NCI-H146 (cell line): Measurements from ENCODE around the gene SNRPA.
A peak's percentile ranks its signal among the peaks of the same experiment; 100 is the strongest.
"Not testable (repeated sequence)": the region's sequence is repeated elsewhere in the genome, so short reads cannot be mapped to it uniquely, and the experiment has no call there.

Experiments
- DNase-seq: peaks from one replicate; lab custom pipeline; 2025; lab: John Stamatoyannopoulos, UW

SNRPA gene

GRCh38 chr19:40745402-40745780, 5.6 kb upstream of the SNRPA start:
- no peak for DNase-seq

- no peak for DNase-seq
These were observed 3.5 kb upstream of the SNRPA start for GRCh38 chr19:40747536-40747935.

GRCh38 chr19:40750058-40750873, 737 bp upstream of the SNRPA start, which contains the start of gene ACTMAP:
ACTMAP (minus strand) TSS chr19:40750477; CDS start chr19:40749803, 674 bp downstream.
- DNase-seq = peak; percentile 100

GRCh38 chr19:40752257-40752781, 1.3 kb downstream of the SNRPA start:
- DNase-seq = no peak

- no peak for DNase-seq
These were observed 3.7 kb downstream of the SNRPA start for GRCh38 chr19:40754611-40755247.

GRCh38 chr19:40755248-40755624, 4.2 kb downstream of the SNRPA start:
- DNase-seq = no peak

GRCh38 chr19:40755791-40756190, 4.8 kb downstream of the SNRPA start:
- no peak for DNase-seq

- no peak for DNase-seq
These were observed 5.6 kb downstream of the SNRPA start for GRCh38 chr19:40756502-40757110.

GRCh38 chr19:40758491-40758890, 7.5 kb downstream of the SNRPA start:
- DNase-seq = no peak

GRCh38 chr19:40759352-40759751, 8.3 kb downstream of the SNRPA start:
- no peak for DNase-seq

GRCh38 chr19:40762754-40763470, 11.9 kb downstream of the SNRPA start:
- no peak for DNase-seq

GRCh38 chr19:40763526-40763925, 12.5 kb downstream of the SNRPA start:
- no peak for DNase-seq

GRCh38 chr19:40763963-40764362, 13.0 kb downstream of the SNRPA start:
- DNase-seq = no peak

- DNase-seq = not testable (repeated sequence)
These were observed 15.4 kb downstream of the SNRPA start for GRCh38 chr19:40766385-40766784.

- DNase-seq = no peak
These were observed 17.9 kb downstream of the SNRPA start for GRCh38 chr19:40768869-40769268.

GRCh38 chr19:40771101-40771862, 20.3 kb downstream of the SNRPA start:
- DNase-seq = not testable (repeated sequence)

- no peak for DNase-seq
These were observed 24.1 kb downstream of the SNRPA start, which contains the start of gene MIA for GRCh38 chr19:40774916-40775631. MIA (plus strand) TSS chr19:40775521; CDS start chr19:40775543, 22 bp downstream.

- no peak for DNase-seq
These were observed 24.6 kb downstream of the SNRPA start for GRCh38 chr19:40775632-40776022.

GRCh38 chr19:40776364-40776763, 25.4 kb downstream of the SNRPA start:
- no peak for DNase-seq

GRCh38 chr19:40776932-40777644, 26.1 kb downstream of the SNRPA start:
- DNase-seq = peak; percentile 96
